HG03097 (cell line): Measurements from ENCODE around the gene SNX33.
"Not testable (repeated sequence)": the region's sequence is repeated elsewhere in the genome, so short reads cannot be mapped to it uniquely, and the experiment has no call there.

Source experiments
- ATAC-seq: cut with Tn5 transposase; IDR thresholded peaks from one replicate; pipeline ENCODE4 v1.9.1; 2021; ENCODE audit not compliant: unreplicated experiment, low FRiP score

Gene SNX33

GRCh38 chr15:75697523-75697922 lies 49.8 kb downstream of the SNX33 start:
- ATAC-seq, result no peak

- not testable (repeated sequence) for ATAC-seq
Observed at GRCh38 chr15:75697974-75698747, 50.4 kb downstream of the SNX33 start.

DNA sequence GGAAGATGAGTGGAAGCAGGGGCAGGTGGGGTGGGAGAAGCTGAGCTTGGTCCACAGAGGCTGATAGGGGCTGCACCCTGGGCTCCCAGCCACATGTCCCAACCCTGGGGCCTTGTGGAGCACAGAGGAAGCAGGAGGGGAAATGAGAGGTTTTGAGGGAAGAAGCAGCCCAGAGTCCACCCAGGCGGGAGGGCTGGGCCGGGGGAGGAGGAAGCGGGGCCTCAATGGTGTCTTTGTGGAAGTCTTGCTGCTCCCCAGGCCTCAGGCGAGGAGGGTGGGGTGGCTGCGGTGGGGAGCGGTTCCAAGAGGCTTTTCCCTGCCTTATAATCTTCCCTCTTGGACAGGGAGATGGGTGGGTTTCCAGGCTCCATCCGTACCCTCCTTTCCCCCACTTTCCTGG lies 51.8 kb downstream of the SNX33 start:
- ATAC-seq, result not testable (repeated sequence)

GRCh38 chr15:75699961-75700874 lies 52.5 kb downstream of the SNX33 start:
- ATAC-seq, result peak; percentile 35

- ATAC-seq, result not testable (repeated sequence)
Observed at GRCh38 chr15:75701071-75702003, 53.6 kb downstream of the SNX33 start.

GRCh38 chr15:75702436-75702835 lies 54.7 kb downstream of the SNX33 start:
- no peak for ATAC-seq

GRCh38 chr15:75703440-75704262 lies 55.9 kb downstream of the SNX33 start:
- not testable (repeated sequence) for ATAC-seq

- ATAC-seq, result no peak
Observed at GRCh38 chr15:75704263-75704615, 56.5 kb downstream of the SNX33 start.

GRCh38 chr15:75704618-75705017 lies 56.9 kb downstream of the SNX33 start:
- ATAC-seq, result no peak

DNA sequence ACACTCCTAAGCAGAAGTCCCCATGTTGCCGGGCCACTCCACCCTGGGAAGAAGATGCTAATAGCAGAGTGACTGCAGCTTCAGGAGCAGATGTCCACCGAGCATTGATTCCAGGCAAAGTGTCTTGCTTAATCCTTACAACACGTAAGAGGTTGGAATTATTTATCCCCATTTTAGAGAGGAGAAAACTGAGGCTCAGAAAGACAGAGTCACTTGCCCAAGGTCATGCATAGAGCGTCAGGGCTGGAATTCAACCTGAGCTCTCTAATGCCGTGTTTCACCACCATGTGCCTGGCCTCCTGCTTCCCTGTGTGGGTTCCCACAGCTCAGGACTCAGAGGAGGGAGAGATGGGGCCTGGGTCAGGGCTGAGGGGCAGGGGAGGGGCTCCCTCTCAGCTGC lies 57.7 kb downstream of the SNX33 start:
- not testable (repeated sequence) for ATAC-seq

DNA sequence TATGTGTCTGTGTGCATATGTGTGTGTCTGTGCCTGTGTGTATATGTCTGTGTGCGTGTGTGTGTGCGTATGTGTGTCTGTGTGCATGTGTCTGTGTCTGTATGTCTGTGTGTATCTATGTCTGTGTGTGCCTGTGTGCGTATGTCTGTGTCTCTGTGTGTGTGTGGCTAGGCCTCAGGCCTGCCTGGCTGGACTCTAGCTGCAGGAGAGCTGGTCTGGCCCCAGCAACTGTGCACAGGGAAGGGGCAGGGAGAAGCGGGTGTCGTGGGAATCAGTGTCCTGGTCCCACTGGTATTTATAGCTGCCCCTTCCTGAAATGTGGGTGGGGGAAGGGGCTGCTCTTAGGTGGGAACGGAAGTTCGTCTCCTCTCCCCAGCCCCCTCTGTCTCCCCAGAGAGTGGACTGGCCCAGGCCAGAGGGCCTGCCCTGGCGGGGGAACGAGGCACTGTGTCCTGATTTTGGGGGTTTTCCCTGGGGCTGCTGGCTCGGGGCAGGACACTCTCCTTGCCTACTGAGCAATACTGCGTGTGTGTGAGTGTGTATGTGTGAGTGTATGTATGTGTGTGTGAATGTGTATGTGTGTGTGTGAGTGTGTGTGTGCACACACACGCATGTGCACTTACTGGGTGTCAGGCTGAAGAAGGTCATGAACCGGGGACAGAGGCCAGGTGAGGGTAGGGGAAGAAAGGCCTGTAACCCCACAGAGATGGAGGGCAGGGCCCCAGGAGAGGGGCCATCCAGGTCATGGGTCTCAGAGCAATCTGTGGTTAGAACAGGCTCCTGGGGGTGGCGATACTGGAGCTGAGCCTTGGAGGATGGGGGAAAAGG lies 58.4 kb downstream of the SNX33 start:
- no peak for ATAC-seq

DNA sequence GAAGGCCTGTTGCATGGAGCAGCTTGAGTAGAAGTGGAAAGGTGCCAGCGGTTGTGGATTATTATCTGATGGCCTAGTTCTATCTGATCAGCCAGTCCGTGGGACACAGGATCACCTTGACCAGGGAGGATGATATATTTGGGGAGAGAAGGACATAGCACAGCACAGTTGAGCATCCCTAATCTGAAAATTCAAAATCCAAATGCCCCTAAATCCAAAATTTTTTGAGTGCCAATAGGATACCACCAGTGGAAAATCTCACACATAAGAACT lies 58.9 kb downstream of the SNX33 start:
- no peak for ATAC-seq

DNA sequence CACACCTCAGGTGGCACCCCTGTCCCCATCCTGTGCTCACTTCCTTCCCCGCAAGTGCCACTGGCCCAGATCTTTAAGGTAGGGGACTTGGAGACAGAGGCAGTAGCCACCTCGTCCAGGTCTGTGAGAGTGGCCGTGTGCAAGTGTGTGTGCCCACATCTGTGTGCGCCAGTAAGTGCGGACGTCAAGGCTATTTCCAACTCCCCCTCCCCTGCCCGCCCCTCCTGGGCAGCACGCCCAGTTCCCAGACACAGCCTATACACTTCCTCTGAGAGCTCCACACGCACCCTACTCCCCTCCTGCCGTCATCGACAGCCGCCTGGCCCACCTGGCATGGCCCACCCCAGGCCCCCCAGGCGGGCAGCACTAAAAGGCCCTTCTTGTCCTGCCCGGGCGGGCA lies 61.7 kb downstream of the SNX33 start:
- ATAC-seq, result not testable (repeated sequence)

DNA sequence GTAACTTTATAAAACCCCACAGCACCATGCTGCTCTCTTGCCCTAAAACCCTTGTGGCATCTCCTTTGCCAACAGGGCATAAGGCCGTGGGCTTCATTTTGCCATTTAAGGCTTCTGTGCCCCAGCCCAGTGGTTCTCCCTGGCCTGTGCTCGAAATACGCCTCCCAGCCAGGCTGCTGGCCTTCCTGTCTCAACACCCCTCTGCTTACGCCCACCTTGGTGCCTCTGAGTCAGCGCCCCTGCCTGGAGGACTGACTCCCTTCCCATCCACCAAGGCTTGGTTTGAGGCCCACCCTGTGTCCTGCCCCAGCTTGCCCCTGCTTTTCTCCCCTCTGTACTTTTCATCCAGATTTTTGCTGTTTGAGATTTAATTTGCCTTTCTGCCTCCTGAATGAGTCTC lies 63.2 kb downstream of the SNX33 start:
- ATAC-seq, result not testable (repeated sequence)

DNA sequence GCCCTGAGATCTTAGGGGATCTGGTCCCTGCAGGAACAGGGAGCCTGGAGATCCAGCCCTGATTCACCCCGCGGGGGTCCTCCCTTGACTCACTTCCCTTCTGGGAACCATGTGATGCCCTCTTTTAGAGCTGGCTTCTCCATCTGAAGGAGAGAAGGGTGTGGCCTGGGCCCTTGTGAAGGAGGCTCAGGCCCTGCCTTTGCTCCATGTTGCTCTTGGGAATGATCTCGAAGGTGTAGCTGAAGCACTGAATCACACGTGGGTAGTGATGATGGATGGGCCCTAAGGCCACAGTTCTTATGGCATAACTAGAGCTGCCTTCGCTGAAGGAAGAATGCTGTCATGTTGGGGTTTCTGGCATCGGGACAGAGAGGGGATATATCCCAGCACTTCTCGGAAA lies 63.8 kb downstream of the SNX33 start:
- not testable (repeated sequence) for ATAC-seq
